ENCODE data around the gene TNPO3.

Gene TNPO3

GRCh38 chr7:129066290-129067131, 11.6 kb upstream of the TNPO3 start:
- no peaks in the 10 kb centered on the region for H3K36me3 ChIP-seq (replicated peaks; ENCODE audit: low read depth, low read length)
- peak overlapping the region; percentile 72 for H3K4me2 ChIP-seq (ENCODE audit: low read length)
- H3K27me3 ChIP-seq (ENCODE audit: low read depth, low read length): peaks cover 5% of the 10 kb centered on the region; the same call in 1 of the 2 replicates
- H3K4me1 ChIP-seq (ENCODE audit: low read length): peaks cover 58% of the 10 kb centered on the region
- peak overlapping the region; percentile 23 for H3K27ac ChIP-seq (ENCODE audit: low read length)
- no peaks in the 10 kb centered on the region for H4K20me1 ChIP-seq (ENCODE audit: insufficient read depth, low read length)
- no peak for TF ChIP-seq EZH2phosphoT487 (IDR thresholded peaks at IDR 0.05; ENCODE audit: low read depth)
- TF ChIP-seq CTCF (IDR thresholded peaks at IDR 0.05; ENCODE audit: low read depth, low read length): no peak
- H2AFZ ChIP-seq (ENCODE audit: low read depth, low read length): no peak overlapping the region
- H3K79me2 ChIP-seq (ENCODE audit: low read length): no peaks in the 10 kb centered on the region
- peak overlapping the region; percentile 13; the same call in 1 of the 2 replicates for H3K9ac ChIP-seq (ENCODE audit: low read length)
- no peaks in the 10 kb centered on the region for H3K9me3 ChIP-seq (ENCODE audit: insufficient read depth, low read length)
- peak overlapping the region; percentile 55 for H3K4me3 ChIP-seq (ENCODE audit: low read length)

DNA sequence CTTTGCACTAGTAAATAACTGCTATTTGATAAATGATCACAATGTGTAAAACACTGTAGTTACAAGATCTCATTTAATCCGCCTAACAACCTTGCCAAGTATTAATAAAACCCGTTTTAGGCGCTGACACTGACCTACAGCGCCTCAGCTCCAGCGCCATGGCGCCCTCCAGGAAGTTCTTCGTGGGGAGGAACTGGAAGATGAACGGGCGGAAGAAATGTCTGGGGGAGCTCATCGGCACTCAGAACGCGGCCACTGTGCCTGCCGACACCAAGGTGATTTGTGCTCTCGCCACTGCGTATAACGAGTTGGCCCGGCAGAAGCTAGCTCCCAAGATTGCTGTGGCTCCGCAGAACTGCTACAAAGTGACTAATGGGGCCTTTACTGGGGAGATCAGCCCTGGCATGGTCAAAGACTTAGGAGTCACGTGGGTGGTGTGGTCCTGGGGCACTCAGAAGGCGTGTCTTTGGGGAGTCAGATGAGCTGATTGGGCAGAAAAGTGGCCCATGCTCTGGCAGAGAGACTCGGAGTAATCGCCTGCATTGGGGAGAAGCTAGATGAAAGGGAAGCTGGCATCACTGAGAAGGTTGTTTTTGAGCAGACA, 1.1 kb upstream of the TNPO3 start:
- TF ChIP-seq EZH2phosphoT487 (IDR thresholded peaks at IDR 0.05; ENCODE audit: low read depth) (no peak), CTCF (IDR thresholded peaks at IDR 0.05; ENCODE audit: low read depth, low read length) (no peak)
- Histone ChIP-seq H3K9me3 (ENCODE audit: insufficient read depth, low read length) (no peaks in the 10 kb centered on the region), H3K27me3 (ENCODE audit: low read depth, low read length) (no peaks in the 10 kb centered on the region), H4K20me1 (ENCODE audit: insufficient read depth, low read length) (peaks cover 11% of the 10 kb centered on the region), H3K27ac (ENCODE audit: low read length) (no peak overlapping the region; the same call in 1 of the 2 replicates), H3K36me3 (replicated peaks; ENCODE audit: low read depth, low read length) (peaks cover 5% of the 10 kb centered on the region), H3K4me3 (ENCODE audit: low read length) (peak overlapping the region; percentile 82), H3K4me1 (ENCODE audit: low read length) (peaks cover 20% of the 10 kb centered on the region), H2AFZ (ENCODE audit: low read depth, low read length) (no peak overlapping the region), H3K79me2 (ENCODE audit: low read length) (peaks cover 39% of the 10 kb centered on the region), H3K4me2 (ENCODE audit: low read length) (peak overlapping the region; percentile 100), H3K9ac (ENCODE audit: low read length) (peak overlapping the region; percentile 87; the same call in 1 of the 2 replicates)

DNA sequence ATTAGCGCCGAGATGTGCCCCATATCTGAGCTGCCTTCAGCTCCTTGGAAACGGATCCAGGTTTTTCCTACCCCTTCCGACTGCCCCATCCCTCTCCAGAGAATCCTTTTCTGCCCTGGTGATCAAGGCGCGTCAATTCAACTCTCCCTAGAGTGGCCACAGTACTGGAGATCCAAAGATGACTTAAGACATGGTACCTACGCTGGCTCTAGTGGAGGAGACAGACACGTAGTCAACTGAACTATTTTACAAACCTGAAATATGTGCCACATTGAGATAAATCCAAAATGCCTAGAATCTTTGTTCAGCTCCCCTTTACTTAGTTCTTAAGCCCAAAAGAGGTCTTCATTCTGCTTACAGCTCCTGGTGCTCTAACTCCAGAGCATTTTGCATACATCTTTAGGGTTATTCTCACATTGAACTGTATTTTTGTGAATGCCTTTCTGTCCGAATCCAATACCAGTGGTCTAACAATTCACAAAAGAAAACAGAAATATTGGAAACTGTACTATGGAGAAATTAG, 444 bp upstream of the TNPO3 start:
- H3K9ac ChIP-seq (ENCODE audit: low read length): peak overlapping the region; percentile 87
- peak overlapping the region; percentile 87 for H3K27ac ChIP-seq (ENCODE audit: low read length)
- no peaks in the 10 kb centered on the region for H3K9me3 ChIP-seq (ENCODE audit: insufficient read depth, low read length)
- peaks cover 10% of the 10 kb centered on the region for H3K36me3 ChIP-seq (replicated peaks; ENCODE audit: low read depth, low read length)
- H3K4me3 ChIP-seq (ENCODE audit: low read length): peak overlapping the region; percentile 82
- H3K79me2 ChIP-seq (ENCODE audit: low read length): peaks cover 45% of the 10 kb centered on the region
- H3K4me2 ChIP-seq (ENCODE audit: low read length): peak overlapping the region; percentile 100
- peak overlapping the region; percentile 81 for H2AFZ ChIP-seq (ENCODE audit: low read depth, low read length)
- no peaks in the 10 kb centered on the region for H3K27me3 ChIP-seq (ENCODE audit: low read depth, low read length)
- TF ChIP-seq CTCF (IDR thresholded peaks at IDR 0.05; ENCODE audit: low read depth, low read length) (no peak), EZH2phosphoT487 (IDR thresholded peaks at IDR 0.05; ENCODE audit: low read depth) (no peak)
- peaks cover 17% of the 10 kb centered on the region for H4K20me1 ChIP-seq (ENCODE audit: insufficient read depth, low read length)
- peaks cover 20% of the 10 kb centered on the region for H3K4me1 ChIP-seq (ENCODE audit: low read length)

- Histone ChIP-seq H3K27me3 (ENCODE audit: low read depth, low read length) (no peaks in the 10 kb centered on the region), H3K79me2 (ENCODE audit: low read length) (peaks cover 57% of the 10 kb centered on the region), H3K4me2 (ENCODE audit: low read length) (peak overlapping the region; percentile 100), H3K9ac (ENCODE audit: low read length) (peak overlapping the region; percentile 87), H3K27ac (ENCODE audit: low read length) (peak overlapping the region; percentile 87), H4K20me1 (ENCODE audit: insufficient read depth, low read length) (peaks cover 26% of the 10 kb centered on the region), H3K9me3 (ENCODE audit: insufficient read depth, low read length) (no peaks in the 10 kb centered on the region), H3K4me3 (ENCODE audit: low read length) (peak overlapping the region; percentile 82), H3K36me3 (replicated peaks; ENCODE audit: low read depth, low read length) (peaks cover 16% of the 10 kb centered on the region), H2AFZ (ENCODE audit: low read depth, low read length) (no peak overlapping the region), H3K4me1 (ENCODE audit: low read length) (peaks cover 20% of the 10 kb centered on the region)
- TF ChIP-seq CTCF (IDR thresholded peaks at IDR 0.05; ENCODE audit: low read depth, low read length): no peak
- no peak for TF ChIP-seq EZH2phosphoT487 (IDR thresholded peaks at IDR 0.05; ENCODE audit: low read depth)
Observed at GRCh38 chr7:129053938-129054437, 923 bp downstream of the TNPO3 start.

Data from OCI-LY3 (cell line).